GM19099 (cell line): ENCODE measurements around the gene FLNB.

ENCODE experiments used
- POLR2A ChIP-seq: IDR thresholded peaks from 3 replicates; pipeline ENCODE4 v1.6.1; 2011; ENCODE audit warnings: low read depth; ENCODE audit not compliant: insufficient read length; ENCODE audit errors: extremely low read depth

Gene FLNB

GRCh38 chr3:58044691-58045483, 36.7 kb downstream of the FLNB start:
- TF ChIP-seq POLR2A: no peak

GRCh38 chr3:58047826-58048225, 39.6 kb downstream of the FLNB start:
- TF ChIP-seq POLR2A: no peak

GRCh38 chr3:58048301-58048700, 40.1 kb downstream of the FLNB start:
- no peak for TF ChIP-seq POLR2A

DNA sequence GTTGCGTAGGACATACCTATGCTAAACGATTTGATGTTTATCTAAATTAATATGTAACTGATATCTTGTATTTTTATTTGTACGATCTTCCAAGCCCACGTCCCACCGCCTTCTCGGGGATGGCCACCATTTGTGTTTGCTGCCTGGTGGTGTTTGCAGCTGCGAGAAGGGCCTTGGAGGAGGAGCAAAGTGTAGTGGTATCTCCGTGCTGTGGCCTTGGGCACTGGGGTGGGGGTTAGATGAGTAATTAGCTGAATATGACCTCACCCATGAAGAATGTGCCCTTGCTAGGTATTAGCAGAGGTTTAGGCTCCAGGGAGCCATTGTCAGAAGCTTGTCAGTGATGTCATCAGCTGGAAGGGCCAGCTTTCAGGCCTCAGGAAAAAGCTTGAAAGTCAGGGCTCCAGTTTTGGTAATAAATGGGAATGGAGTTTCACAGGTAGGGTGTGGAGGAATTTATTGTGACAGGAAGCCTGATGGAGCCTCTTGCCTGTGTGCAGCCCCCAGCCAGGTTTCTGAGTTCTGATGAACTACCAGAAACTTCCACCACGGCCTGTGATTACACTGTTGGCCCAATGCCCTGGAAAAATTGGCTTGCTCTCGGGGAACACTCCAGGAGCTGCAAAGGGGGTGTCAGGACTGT, 41.0 kb downstream of the FLNB start:
- no peak for TF ChIP-seq POLR2A

DNA sequence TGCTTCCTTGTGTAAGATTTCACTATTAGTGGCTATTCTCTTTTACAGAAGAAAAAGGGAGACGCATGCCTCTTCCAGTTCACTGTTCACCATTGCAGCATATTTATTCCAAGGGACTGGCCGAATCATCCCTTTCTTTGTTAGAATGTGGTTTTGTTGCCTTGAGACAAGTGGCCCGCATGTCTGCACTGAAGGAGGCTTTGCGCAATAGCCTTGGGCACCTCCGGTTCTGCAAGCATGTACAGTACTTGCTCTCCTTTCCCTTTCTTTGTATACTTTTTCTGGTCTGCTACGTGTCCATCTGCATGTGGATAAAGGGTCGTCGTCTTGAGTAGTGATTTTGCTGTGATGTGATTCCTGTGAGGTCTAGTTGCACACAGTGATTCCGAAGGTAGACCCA, 43.0 kb downstream of the FLNB start:
- TF ChIP-seq POLR2A: no peak

GRCh38 chr3:58052373-58053273, 44.4 kb downstream of the FLNB start:
- no peak for TF ChIP-seq POLR2A

DNA sequence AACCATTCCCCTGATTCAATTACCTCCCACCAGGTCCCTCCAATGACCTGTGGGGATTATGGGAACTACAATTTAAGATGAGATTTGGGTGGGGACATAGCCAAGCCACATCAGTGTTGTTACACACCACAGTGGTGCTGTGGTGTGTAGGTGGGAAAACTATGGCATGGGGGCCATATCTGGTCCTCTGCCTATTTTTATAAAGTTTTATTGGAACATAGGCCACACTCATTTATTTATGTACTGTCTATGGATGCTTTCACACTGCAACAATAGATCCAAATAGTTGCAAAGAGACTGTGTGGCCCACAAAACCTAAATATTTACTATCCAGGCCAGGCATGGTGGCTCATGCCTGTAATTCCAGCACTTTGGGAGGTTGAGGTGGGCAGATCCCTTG, 46.4 kb downstream of the FLNB start:
- TF ChIP-seq POLR2A: no peak

GRCh38 chr3:58055314-58055713, 47.1 kb downstream of the FLNB start:
- no peak for TF ChIP-seq POLR2A

GRCh38 chr3:58058361-58059263, 50.4 kb downstream of the FLNB start:
- no peak for TF ChIP-seq POLR2A

DNA sequence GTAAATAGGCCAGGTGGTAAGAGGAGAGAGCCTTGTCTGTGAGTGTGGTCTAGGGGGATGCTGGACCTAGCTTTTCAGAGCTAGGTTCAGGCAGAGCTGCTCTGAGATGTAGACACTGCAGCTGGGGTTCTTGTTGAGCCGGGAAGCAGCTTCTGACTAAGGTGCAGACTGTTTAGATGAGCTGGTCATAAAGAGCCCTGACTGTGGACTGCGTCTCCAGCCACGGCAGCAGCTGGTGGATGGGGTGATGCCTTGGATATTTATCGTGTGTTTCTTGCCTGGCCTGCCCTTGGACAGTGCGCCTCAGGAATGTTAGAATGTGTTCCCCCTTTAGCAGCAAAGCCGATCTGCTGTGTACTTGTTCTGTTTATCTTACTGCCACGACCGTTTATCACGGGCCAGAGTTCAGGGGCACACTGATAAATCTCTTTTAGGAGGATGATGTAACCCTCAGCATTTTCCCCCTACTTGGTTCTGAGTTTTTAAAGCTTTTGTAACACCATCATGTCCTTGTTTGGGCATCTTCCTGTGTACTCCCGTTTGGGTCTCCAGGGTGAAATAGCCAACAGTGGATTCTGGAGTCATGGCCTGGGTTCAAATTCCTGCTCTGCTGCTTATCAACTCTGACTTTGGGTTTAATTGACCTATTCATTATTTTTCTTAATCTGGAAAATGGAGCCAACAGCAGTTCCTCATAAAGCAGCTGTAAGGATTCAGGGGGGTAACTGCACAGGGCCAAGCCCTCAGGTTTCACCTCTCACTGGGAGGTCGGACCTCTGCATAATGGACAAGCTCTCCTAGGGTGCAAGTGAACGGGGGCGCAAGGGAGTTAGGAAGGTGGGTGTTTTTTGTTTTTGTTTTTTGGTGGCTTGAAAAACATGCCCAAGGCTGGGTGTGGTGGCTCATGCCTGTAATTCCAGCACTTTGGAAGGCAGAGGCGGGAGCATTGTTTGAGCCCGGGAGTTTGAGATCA, 51.4 kb downstream of the FLNB start:
- TF ChIP-seq POLR2A: no peak

- no peak for TF ChIP-seq POLR2A
These were observed 54.2 kb downstream of the FLNB start for GRCh38 chr3:58062472-58062871.

GRCh38 chr3:58063022-58063815, 55.0 kb downstream of the FLNB start:
- TF ChIP-seq POLR2A: no peak
